Suprapubic skin (tissue), 4 donors: ENCODE data around the gene HDAC1.

Source experiments
- CTCF ChIP-seq, 2 donors: fragments of 200-600 bp in 1 of 2; fragments of 450-650 bp in 1 of 2; sonication (generic) in 1 of 2; IDR thresholded peaks; one replicate each; pipeline ENCODE4 v1.5.1; 2016 to 2019; ENCODE audit warnings: antibody characterized with exemption in 2 of 2, mild to moderate bottlenecking in 1 of 2, moderate library complexity in 1 of 2
- POLR2A ChIP-seq, 2 donors: fragments of 450-650 bp; IDR thresholded peaks; one replicate each; pipeline ENCODE4 v1.6.1; 2017; ENCODE audit warnings: antibody characterized with exemption in 2 of 2, mild to moderate bottlenecking in 2 of 2, moderate library complexity in 2 of 2
- POLR2AphosphoS5 ChIP-seq, 3 donors: sonication (generic); formaldehyde crosslinking; IDR thresholded peaks; one replicate each; pipeline ENCODE4 v1.6.1; 2017; ENCODE audit warnings: antibody characterized with exemption in 3 of 3

GRCh38 chr1:32273391-32274208 is 18.3 kb upstream of the HDAC1 start:
- TF ChIP-seq CTCF (IDR thresholded peaks at IDR 0.05): no peak
- TF ChIP-seq POLR2AphosphoS5 (IDR thresholded peaks at IDR 0.05): no peak
- no peak for TF ChIP-seq POLR2A (IDR thresholded peaks at IDR 0.05)
